Smooth muscle cell (in vitro differentiated cells): ENCODE data around the gene SPRTN. TPM values are rescaled to one million over a fixed set of nuclear protein-coding genes. Genes with fewer than 3 reads are reported as not detected.
A peak's percentile ranks its signal among the peaks of the same experiment; 100 is the strongest.

Experiments used
- DNase-seq: peaks from one replicate; lab custom pipeline; 2025; ENCODE audit not compliant: unreplicated experiment; lab: John Stamatoyannopoulos, UW
- H2AFZ ChIP-seq: fragments of 200-600 bp; sonication (generic); 2 replicates; pipeline ENCODE4 v1.6.0; 2016; ENCODE audit warnings: antibody characterized with exemption, low read depth, mild to moderate bottlenecking
- H3F3A ChIP-seq: fragments of 200-600 bp; sonication (generic); 2 replicates; pipeline ENCODE4 v1.6.0; 2017; ENCODE audit warnings: antibody characterized with exemption, low read depth
- H3K27ac ChIP-seq: fragments of 200-600 bp; sonication (generic); 2 replicates; pipeline ENCODE4 v1.5.1; 2016; ENCODE audit warnings: low read depth, mild to moderate bottlenecking
- H3K27me3 ChIP-seq: fragments of 200-600 bp; sonication (generic); 2 replicates; pipeline ENCODE4 v1.6.1; 2016; ENCODE audit warnings: low read depth, mild to moderate bottlenecking
- H3K36me3 ChIP-seq: fragments of 200-600 bp; sonication (generic); 2 replicates; pipeline ENCODE4 v1.5.1; 2016; ENCODE audit warnings: low read depth
- H3K4me1 ChIP-seq: fragments of 200-600 bp; sonication (generic); 2 replicates; pipeline ENCODE4 v1.5.1; 2016; ENCODE audit warnings: low read depth
- H3K4me2 ChIP-seq: fragments of 200-600 bp; sonication (generic); 2 replicates; pipeline ENCODE4 v1.6.0; 2016; ENCODE audit warnings: mild to moderate bottlenecking
- H3K4me3 ChIP-seq: fragments of 200-600 bp; sonication (generic); 2 replicates; pipeline ENCODE4 v1.5.1; 2016; ENCODE audit warnings: mild to moderate bottlenecking
- H3K79me2 ChIP-seq: fragments of 200-600 bp; sonication (generic); 2 replicates; pipeline ENCODE4 v1.6.0; 2016; ENCODE audit warnings: low read depth, mild to moderate bottlenecking
- H3K9ac ChIP-seq: fragments of 200-600 bp; sonication (generic); 2 replicates; pipeline ENCODE4 v1.6.0; 2016; ENCODE audit warnings: low read depth
- H3K9me3 ChIP-seq: fragments of 200-600 bp; sonication (generic); replicated peaks from 2 replicates; pipeline ENCODE4 v1.5.1; 2016; ENCODE audit warnings: low read depth
- H4K20me1 ChIP-seq: fragments of 200-600 bp; sonication (generic); 2 replicates; pipeline ENCODE4 v1.6.0; 2016; ENCODE audit warnings: low read depth
- CTCF ChIP-seq: fragments of 200-600 bp; sonication (generic); IDR thresholded peaks from 2 replicates; pipeline ENCODE4 v1.5.1; 2017; ENCODE audit warnings: borderline replicate concordance, mild to moderate bottlenecking, antibody characterized with exemption; ENCODE audit not compliant: insufficient read depth, poor library complexity, severe bottlenecking
- WGBS: methylation state at CpG from one replicate; pipeline ENCODE4 v1.1.7; 2016; ENCODE audit warnings: low lambda C conversion rate; 5-methylcytosine and 5-hydroxymethylcytosine counted together
- polyA plus RNA-seq: library from polyadenylated mRNA; unstranded; fragments of >200 nt; fragmentation: Nextera tagmentation; extraction: Ambion mirVana; gene quantifications from 2 replicates; pipeline ENCODE4 v1.2.1, GENCODE V29; 2016
- total RNA-seq: library from RNA; depleted of rRNA; stranded (reverse); fragments of >200 nt; gene quantifications from 2 replicates; pipeline ENCODE4 v1.2.3, GENCODE V29; 2014

Gene SPRTN
- total and polyA plus RNA-seq, 2 experiments from 2014 or later, result 9.6 to 16.9 TPM

GRCh38 chr1:231315887-231316286 is 22.2 kb upstream of the SPRTN start:
- DNase-seq, result no peak
- Histone ChIP-seq H3K9ac (no peak overlapping the region), H4K20me1 (no peaks in the 10 kb centered on the region), H3F3A (no peaks in the 10 kb centered on the region), H3K27ac (no peak overlapping the region), H3K79me2 (no peaks in the 10 kb centered on the region), H3K4me1 (no peaks in the 10 kb centered on the region), H3K9me3 (no peaks in the 10 kb centered on the region), H3K36me3 (no peaks in the 10 kb centered on the region), H3K27me3 (no peaks in the 10 kb centered on the region), H3K4me3 (no peak overlapping the region), H3K4me2 (no peak overlapping the region), H2AFZ (no peak overlapping the region)
- 35% methylated on average over 11 of the region's 11 CpGs for WGBS
- TF ChIP-seq CTCF, result peak; percentile 41

GRCh38 chr1:231317306-231318014 is 20.6 kb upstream of the SPRTN start:
- H3K27ac ChIP-seq, result no peak overlapping the region
- WGBS, result 95% methylated on average over 42 of the region's 44 CpGs
- no peaks in the 10 kb centered on the region for H3K27me3 ChIP-seq
- no peak overlapping the region for H3K4me3 ChIP-seq
- H2AFZ ChIP-seq, result no peak overlapping the region
- no peaks in the 10 kb centered on the region for H4K20me1 ChIP-seq
- DNase-seq, result no peak
- H3K4me2 ChIP-seq, result no peak overlapping the region
- H3K4me1 ChIP-seq, result no peaks in the 10 kb centered on the region
- H3K36me3 ChIP-seq, result no peaks in the 10 kb centered on the region
- H3K9ac ChIP-seq, result no peak overlapping the region
- H3K79me2 ChIP-seq, result no peaks in the 10 kb centered on the region
- TF ChIP-seq CTCF, result no peak
- no peaks in the 10 kb centered on the region for H3K9me3 ChIP-seq
- no peaks in the 10 kb centered on the region for H3F3A ChIP-seq

DNA sequence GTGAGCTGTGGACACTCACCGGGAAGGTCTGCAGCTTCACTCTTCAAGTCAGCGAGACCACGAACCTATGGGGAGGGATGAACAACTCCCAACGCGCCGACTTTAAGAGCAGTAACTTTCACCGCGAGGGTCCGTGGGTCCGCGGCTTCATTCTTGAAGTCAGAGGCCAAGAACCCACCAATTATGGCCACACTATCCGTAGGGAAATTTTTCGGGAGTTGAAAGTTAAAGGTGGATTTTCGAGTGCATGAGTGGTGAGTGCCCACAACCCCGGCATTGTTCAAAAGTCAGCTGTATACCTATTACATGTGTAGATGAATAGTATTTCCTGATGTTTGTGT is 20.1 kb upstream of the SPRTN start:
- TF ChIP-seq CTCF, result no peak
- no peaks in the 10 kb centered on the region for H3K4me1 ChIP-seq
- no peak overlapping the region for H3K27ac ChIP-seq
- no peak overlapping the region for H3K4me3 ChIP-seq
- no peak overlapping the region for H3K4me2 ChIP-seq
- H3K9ac ChIP-seq, result no peak overlapping the region
- WGBS, result 95% methylated on average over 15 of the region's 15 CpGs
- no peak for DNase-seq
- no peaks in the 10 kb centered on the region for H3F3A ChIP-seq
- H3K79me2 ChIP-seq, result no peaks in the 10 kb centered on the region
- H2AFZ ChIP-seq, result no peak overlapping the region
- H3K9me3 ChIP-seq, result no peaks in the 10 kb centered on the region
- no peaks in the 10 kb centered on the region for H3K27me3 ChIP-seq
- no peaks in the 10 kb centered on the region for H3K36me3 ChIP-seq
- H4K20me1 ChIP-seq, result no peaks in the 10 kb centered on the region

DNA sequence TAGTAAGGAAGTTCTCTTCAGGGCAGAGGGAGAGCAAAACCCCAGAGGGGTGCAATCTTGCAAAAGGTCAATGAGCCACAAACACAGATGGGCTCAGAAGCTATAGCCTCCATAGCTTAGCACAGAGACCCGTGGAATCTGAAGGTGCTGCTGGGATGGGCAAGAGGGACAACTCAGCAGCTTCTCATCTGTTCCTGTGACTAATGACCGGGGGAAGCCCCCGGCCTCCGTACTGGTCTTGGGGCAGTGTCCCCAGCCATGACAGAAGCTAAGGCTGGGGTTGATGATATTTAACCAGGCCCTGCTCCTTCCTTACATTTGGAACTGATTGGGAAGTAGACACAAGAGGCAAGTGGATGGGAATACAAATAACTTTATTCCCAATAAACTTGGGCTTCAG is 19.5 kb upstream of the SPRTN start:
- H3K79me2 ChIP-seq, result no peaks in the 10 kb centered on the region
- H4K20me1 ChIP-seq, result no peaks in the 10 kb centered on the region
- H3K27ac ChIP-seq, result no peak overlapping the region
- H3K36me3 ChIP-seq, result no peaks in the 10 kb centered on the region
- no peaks in the 10 kb centered on the region for H3K9me3 ChIP-seq
- TF ChIP-seq CTCF, result no peak
- no peaks in the 10 kb centered on the region for H3F3A ChIP-seq
- H2AFZ ChIP-seq, result no peak overlapping the region
- no peak overlapping the region for H3K4me2 ChIP-seq
- no peaks in the 10 kb centered on the region for H3K27me3 ChIP-seq
- H3K4me1 ChIP-seq, result no peaks in the 10 kb centered on the region
- no peak overlapping the region for H3K4me3 ChIP-seq
- H3K9ac ChIP-seq, result no peak overlapping the region
- DNase-seq, result no peak
- WGBS, result 95% methylated on average over 4 of the region's 4 CpGs
